Kidney (tissue), 14 donors: Measurements from ENCODE around the gene RERE. TPM values are rescaled to one million over a fixed set of nuclear protein-coding genes. Genes with fewer than 3 reads are reported as not detected.
A peak's percentile ranks its signal among the peaks of the same experiment; 100 is the strongest.

Experiments
- DNase-seq, 5 donors: peaks; one replicate each; pipeline ENCODE4 v3.0.0-alpha.2; 2013 to 2020
- FAIRE-seq: peaks from 2 replicates; lab custom pipeline; 2012; peaks lifted over from hg19 to GRCh38; lab: Jason Lieb, UNC
- H3K27ac ChIP-seq, 2 donors: one replicate each; pipeline ENCODE4 v1.7.0; 2013; ENCODE audit warnings: low read depth in 2 of 2, low read length in 2 of 2, inconsistent platforms in 1 of 2
- H3K27me3 ChIP-seq: one replicate; pipeline ENCODE4 v1.7.1; 2013; ENCODE audit warnings: low read length, inconsistent platforms; ENCODE audit not compliant: control insufficient read depth, insufficient read depth
- H3K36me3 ChIP-seq, 3 donors: one replicate each; pipeline versions ENCODE4 v1.7.0 to v1.7.1; 2013; ENCODE audit warnings: low read length in 3 of 3, control low read depth in 1 of 3, inconsistent platforms in 1 of 3; ENCODE audit not compliant: insufficient read depth in 3 of 3, control insufficient read depth in 2 of 3
- H3K4me1 ChIP-seq, 3 donors: one replicate each; pipeline versions ENCODE4 v1.7.0 to v1.7.1; 2013; ENCODE audit warnings: low read length in 3 of 3, inconsistent platforms in 1 of 3, low read depth in 1 of 3; ENCODE audit not compliant: control insufficient read depth in 2 of 3, insufficient read depth in 2 of 3
- H3K4me3 ChIP-seq, 3 donors: one replicate each; pipeline versions ENCODE4 v1.7.0 to v1.8.1; 2013; ENCODE audit warnings: low read length in 3 of 3, control low read depth in 1 of 3, inconsistent platforms in 1 of 3
- H3K9ac ChIP-seq, 3 donors: one replicate each; pipeline versions ENCODE4 v1.7.0 to v1.7.1; 2013; ENCODE audit warnings: low read length in 3 of 3, control low read depth in 1 of 3, inconsistent platforms in 1 of 3
- H3K9me3 ChIP-seq, 3 donors: one replicate each; pipeline versions ENCODE4 v1.7.0 to v1.7.1; 2013; ENCODE audit warnings: low read length in 3 of 3, control low read depth in 1 of 3, inconsistent platforms in 1 of 3; ENCODE audit not compliant: control insufficient read depth in 2 of 3, insufficient read depth in 1 of 3
- intact Hi-C: fragments of 100-400 bp; cut with DNase I; formaldehyde crosslinking; loops from one replicate; pipeline ENCODE4 v1.11.1; 2022
- polyA plus RNA-seq: library from polyadenylated mRNA; stranded (reverse); fragments of 350-450 nt; fragmentation: Illumina TruSeq; extraction: RNeasy Lipid Tissue Mini Kit (QIAGEN cat#74804); gene quantifications from one replicate; pipeline ENCODE4 v1.2.3, GENCODE V29; 2014; ENCODE audit warnings: low read depth, low replicate concordance; ENCODE audit not compliant: insufficient read depth
- total RNA-seq: library from RNA; stranded (reverse); fragmentation: NEBNext Ultra II Directional; extraction: Animal tissue kit (Norgen Biotek cat#: 25700); gene quantifications from one replicate; pipeline ENCODE4 v1.2.1, GENCODE V29; 2021
- TF ChIP-seq, protein P1 (sequence below): IDR thresholded peaks from 3 replicates; pipeline ENCODE4 v1.5.1; 2012; ENCODE audit warnings: mild to moderate bottlenecking, moderate library complexity, borderline replicate concordance; ENCODE audit not compliant: insufficient read depth; ENCODE audit errors: extremely low read depth
- donor health status: control.
- donor health status: control.
- donor health status: control.
- donor health status: control.
- donor health status: control.
- donor health status: DM: yes; HTN: yes; CAD: no.
- donor health status: Normal renal cell carcinoma (clear cell type).

RERE gene
- total and polyA plus RNA-seq, 2 donors from 2014 or later = 37.2 to 176 TPM

DNA sequence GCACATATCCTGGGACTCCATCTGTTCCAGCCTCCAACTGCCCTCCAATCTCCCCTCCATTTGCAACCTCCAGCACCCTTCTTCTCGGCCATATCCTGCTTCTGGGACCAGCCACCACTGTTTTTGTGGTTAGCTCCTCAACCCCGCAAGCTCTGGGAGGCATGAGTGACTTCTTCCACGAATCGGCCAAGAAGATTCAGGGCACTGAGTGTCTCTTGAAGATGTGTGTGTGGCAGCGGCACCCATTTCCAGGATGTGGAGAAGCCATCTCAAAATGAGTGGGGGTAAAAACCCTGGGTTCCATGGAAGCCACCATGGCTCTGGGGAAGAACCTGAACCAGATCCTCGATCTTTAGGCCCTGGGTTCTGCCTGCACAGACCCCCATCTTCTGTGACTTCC lies 304.9 kb downstream of the RERE start:
- FAIRE-seq = no peak
- Histone ChIP-seq H3K9ac (no peak overlapping the region), H3K27me3 (no peaks in the 10 kb centered on the region), H3K27ac (no peak overlapping the region), H3K4me3 (no peak overlapping the region), H3K9me3 (no peaks in the 10 kb centered on the region), H3K4me1 (peaks cover 0 to 6% (median 3%) of the 10 kb centered on the region in 3 donors), H3K36me3 (peaks cover 0 to 4% (median 0%) of the 10 kb centered on the region in 3 donors)
- DNase-seq = no peak
- intact Hi-C loops = no loop called here
- TF ChIP-seq, protein P1, sequence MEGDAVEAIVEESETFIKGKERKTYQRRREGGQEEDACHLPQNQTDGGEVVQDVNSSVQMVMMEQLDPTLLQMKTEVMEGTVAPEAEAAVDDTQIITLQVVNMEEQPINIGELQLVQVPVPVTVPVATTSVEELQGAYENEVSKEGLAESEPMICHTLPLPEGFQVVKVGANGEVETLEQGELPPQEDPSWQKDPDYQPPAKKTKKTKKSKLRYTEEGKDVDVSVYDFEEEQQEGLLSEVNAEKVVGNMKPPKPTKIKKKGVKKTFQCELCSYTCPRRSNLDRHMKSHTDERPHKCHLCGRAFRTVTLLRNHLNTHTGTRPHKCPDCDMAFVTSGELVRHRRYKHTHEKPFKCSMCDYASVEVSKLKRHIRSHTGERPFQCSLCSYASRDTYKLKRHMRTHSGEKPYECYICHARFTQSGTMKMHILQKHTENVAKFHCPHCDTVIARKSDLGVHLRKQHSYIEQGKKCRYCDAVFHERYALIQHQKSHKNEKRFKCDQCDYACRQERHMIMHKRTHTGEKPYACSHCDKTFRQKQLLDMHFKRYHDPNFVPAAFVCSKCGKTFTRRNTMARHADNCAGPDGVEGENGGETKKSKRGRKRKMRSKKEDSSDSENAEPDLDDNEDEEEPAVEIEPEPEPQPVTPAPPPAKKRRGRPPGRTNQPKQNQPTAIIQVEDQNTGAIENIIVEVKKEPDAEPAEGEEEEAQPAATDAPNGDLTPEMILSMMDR = no peak

DNA sequence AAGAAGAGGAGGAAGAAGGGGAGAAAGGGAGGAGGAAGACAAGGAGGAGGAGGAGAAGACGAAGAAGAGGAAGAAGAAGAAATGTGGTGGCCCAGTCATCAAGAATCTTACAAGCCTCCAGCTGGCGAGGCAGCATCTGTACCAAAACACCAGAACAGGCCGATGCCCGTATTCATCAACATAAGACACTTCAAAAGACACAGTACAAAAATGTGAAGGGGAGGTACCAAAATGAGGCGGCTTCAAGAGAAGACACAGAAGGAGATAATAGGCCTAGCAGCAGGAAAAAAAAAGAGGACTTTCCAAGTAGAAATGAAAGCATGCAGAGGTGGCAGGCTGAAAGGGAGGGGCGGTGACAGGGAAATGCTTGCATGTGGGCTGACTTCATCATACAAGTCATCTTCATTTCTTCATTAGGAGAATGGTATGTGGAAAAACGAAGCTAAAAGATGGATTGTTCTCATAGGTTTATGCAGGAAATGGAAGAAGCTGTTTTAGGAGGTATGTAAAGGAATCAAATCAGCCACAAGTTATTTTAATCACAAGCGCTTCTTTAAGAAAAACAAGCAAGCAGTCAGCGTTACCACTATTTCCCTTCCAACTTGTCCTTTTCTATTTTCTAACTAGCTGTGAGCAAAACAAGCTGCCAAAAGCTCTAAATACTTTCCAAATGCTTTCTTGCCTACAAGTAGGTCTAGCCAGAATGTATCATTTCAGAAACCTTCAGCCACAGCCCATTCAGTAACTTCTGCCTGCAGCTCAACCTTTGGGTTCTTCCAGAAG lies 307.2 kb downstream of the RERE start:
- TF ChIP-seq, protein P1 = no peak

DNA sequence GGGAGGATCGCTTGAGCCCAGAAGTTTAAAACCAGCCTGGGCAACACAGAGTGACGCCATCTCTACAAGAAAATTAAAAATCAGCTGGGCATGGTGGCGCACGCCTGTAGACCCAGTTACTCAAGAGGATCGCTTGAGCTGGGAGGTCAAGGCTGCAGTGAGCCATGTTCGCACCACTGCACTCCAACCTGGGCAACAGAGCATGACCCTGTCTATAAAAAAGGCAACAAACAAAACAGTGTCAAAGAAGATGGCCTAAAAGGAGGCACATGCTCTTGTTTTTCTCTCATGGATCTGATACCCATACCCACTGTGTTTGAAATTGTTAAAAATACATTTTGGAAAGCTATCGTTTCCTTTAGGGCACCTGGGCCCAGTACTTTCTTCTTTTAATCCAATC lies 307.9 kb downstream of the RERE start:
- TF ChIP-seq, protein P1 = no peak
- Histone ChIP-seq H3K4me3 (no peak overlapping the region), H3K9me3 (no peaks in the 10 kb centered on the region), H3K27ac (no peak overlapping the region), H3K27me3 (no peaks in the 10 kb centered on the region), H3K36me3 (peaks cover 2 to 4% (median 4%) of the 10 kb centered on the region in 3 donors), H3K9ac (no peak overlapping the region), H3K4me1 (peaks cover 0 to 3% (median 0%) of the 10 kb centered on the region in 3 donors)
- DNase-seq (no peak), FAIRE-seq (no peak)
- intact Hi-C loops = no loop called here

More for the DNA sequence above, 307.2 kb downstream of the RERE start:
- Histone ChIP-seq H3K4me3 (peak overlapping the region in 1 of 3 donors; percentile 12), H3K9me3 (no peaks in the 10 kb centered on the region), H3K36me3 (peaks cover 0 to 4% (median 2%) of the 10 kb centered on the region in 3 donors), H3K4me1 (peaks cover 0 to 3% (median 0%) of the 10 kb centered on the region in 3 donors), H3K27ac (peak overlapping the region in 1 of 2 donors; percentile 38), H3K27me3 (no peaks in the 10 kb centered on the region), H3K9ac (peak overlapping the region in 1 of 3 donors; percentile 10)
- FAIRE-seq = no peak
- intact Hi-C loops = no loop called here
- DNase-seq = peak in 2 of 5 donors; percentile 46 to 86
